ENCODE results near the gene KCNIP4.
"Not testable (repeated sequence)": the region's sequence is repeated elsewhere in the genome, so short reads cannot be mapped to it uniquely, and the experiment has no call there.

Gene KCNIP4

DNA sequence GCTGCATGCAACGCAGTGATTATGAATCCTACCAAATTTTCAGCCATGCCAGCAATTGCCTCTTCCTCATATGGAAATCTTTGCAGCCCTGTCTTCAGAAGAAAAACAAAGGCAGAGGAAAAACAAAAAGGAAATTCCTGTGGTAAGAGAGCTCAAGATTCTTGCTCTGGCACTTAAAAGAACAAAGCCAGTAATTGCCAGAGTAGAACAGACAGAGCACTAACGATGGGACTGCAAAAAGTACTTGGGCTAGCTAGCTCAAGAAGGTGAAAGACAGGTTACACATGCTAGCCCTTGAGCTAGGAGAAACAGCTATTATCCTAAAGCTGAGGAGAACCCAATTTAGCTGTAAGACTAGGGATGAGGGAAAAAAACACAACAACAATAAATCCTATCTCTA lies 582.3 kb downstream of the KCNIP4 start:
- no peak for DNase-seq (ENCODE audit: low spot score)

DNA sequence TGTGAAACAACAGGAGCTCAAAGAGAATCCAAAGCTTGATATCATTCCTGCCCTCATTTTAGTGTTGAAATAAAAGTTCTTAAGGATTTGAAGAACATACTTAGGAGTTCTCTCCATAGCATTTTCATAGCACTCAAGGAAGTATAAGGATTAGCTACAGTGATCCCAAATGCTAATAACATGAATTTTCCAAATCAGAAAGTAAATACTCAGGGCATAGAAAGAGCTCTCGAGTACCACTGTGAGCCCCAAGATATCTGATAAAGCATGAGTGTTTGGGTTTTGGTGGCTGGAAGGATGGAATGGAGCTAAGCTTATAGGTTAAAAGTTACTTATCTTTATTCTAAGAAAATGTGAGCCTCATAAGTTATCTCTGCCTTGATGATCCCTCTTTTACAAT lies 584.9 kb downstream of the KCNIP4 start:
- DNase-seq (ENCODE audit: low spot score): no peak

DNA sequence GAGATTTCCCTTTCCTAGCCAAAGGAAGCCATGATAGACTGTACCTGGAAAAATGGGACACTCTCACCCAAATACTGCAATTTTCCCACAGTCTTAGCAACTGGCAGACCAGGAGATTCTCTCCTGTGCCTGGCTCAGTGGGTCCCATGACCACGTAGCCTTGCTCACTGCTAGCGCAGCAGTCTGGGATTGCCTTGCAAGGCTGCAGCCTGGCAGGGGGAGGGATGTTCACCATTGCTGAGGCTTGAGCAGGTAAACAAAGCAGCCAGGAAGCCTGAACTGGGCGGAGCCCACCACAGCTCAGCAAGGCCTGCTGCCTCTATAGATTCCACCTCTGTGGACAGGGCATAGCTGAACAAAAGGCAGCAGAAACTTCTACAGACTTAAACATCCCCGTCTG lies 596.2 kb downstream of the KCNIP4 start:
- DNase-seq (ENCODE audit: low spot score): not testable (repeated sequence)

DNA sequence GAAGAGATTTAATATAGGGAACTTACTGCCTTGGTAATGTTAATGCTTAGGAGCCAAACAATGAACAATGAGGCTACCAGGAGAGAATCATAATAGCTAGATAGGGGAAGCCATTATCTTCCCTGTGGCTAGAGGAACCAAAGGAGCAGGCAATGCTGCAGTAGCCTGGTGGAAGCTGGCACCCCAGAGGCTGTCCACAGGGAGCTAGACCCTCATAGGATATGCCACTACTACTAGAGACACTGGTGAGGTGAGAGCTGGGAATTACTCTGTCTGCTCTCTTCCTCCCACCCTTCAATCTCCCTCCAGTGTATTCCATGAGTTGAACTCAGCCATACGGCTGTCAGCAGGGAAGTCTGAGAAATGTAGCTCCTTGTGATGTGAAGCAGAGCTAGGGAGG lies 601.4 kb downstream of the KCNIP4 start:
- no peak for DNase-seq (ENCODE audit: low spot score)

DNA sequence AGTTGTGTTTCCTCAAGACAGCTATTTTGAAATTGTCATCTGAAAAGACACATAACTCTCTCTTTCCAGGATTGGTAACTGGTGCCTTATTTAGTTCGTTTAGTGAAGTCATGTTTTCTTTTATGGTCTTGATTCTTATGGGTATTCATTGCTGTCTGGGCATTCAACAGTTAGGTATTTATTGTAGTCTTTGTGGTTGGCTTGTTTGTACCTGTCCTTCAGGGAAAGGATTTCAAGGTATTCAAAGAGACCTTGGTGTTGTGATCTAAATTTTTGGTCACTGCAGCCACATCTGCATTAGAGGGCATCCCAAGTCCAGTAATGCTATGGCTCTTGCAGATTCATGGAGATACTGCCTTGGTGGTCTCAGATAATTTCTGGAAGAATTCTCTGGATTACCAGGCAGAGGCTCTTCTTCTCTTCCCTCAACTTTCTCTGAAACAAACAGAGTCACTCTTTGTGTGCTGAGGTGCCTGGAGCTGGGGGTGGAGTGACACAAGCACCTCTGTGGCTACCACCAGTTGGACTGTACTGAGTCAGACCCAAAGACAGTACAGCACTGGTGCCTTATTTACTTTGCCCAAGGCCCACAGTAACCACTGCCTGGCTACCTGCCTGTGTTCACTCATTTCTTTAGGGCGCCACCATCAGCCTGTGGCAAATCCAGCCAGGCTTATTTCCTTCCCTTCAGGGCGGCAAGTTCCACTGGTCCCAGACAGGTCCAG lies 620.4 kb downstream of the KCNIP4 start:
- no peak for DNase-seq (ENCODE audit: low spot score)

DNA sequence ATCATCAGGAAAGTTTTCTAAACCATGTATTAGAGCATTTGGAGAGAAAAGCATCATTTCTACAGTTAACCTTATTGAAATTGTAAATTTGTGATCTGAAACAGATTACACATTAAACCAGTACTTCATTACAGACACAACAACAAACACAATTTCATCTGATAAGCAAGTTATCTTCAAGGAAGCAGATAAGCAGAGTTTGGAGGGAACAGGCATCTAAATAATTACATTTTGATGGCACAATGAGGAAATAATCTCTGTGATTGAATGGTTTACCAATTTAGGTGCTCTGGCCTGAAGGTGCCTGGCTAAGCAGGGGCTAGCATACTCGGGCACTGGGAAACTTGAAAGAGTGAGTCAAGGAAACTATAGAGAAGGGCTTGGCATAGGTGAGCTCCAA lies 628.5 kb downstream of the KCNIP4 start:
- no peak for DNase-seq (ENCODE audit: low spot score)

DNA sequence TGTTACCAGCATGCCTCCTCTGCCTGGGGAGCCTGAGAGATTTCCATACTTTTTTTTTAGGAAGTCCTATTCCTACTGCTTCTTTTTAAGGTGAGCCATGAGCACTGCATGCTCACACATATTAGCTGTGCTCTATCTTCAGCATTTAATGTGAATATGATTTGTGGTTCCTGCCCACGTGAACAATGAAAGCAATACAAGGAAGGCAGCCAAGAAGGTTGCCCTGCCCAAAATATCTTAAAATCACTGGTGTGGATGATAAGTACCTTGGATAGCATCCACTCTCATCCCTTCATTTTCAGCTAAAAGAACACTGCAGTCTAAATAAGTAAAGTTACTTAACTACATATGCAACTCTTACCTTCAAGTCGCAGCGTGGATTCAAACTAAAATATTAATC lies 640.9 kb downstream of the KCNIP4 start:
- DNase-seq (ENCODE audit: low spot score): no peak

DNA sequence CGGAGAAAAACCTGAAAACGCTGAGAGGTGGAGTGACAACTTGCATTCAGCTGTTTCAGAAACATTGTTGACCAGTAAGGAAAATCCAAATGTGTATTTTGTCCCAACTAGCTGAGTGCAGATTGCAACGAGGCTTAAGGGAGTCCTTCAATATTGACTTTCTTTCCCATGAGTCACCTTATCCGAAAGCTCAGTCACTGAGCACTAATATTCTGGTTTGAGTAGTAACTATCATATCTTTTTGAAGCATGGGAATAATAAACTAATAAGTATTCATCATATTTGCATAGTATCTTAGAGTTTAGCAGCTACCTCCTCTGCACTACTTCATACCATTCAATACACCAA lies 644.1 kb downstream of the KCNIP4 start:
- no peak for DNase-seq (ENCODE audit: low spot score)

DNA sequence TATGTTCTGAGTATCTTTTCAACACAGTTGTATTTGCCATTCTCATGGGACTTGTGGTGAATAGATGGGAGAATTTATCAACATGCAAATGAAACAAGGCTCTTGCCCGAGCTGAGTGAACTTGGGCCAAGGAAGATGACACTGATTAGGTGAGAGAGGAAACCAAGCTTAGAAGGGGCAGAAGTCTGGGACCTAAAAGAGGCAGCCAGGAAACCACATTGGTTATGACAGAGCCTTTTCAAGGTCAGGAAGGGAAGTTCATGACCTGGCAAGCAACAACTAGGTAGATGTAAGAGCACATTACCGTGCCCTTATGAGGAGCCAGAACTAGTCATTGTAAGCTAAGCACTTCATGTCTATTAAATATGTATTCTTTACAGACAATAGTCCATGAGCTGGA lies 658.0 kb downstream of the KCNIP4 start:
- no peak for DNase-seq (ENCODE audit: low spot score)

DNA sequence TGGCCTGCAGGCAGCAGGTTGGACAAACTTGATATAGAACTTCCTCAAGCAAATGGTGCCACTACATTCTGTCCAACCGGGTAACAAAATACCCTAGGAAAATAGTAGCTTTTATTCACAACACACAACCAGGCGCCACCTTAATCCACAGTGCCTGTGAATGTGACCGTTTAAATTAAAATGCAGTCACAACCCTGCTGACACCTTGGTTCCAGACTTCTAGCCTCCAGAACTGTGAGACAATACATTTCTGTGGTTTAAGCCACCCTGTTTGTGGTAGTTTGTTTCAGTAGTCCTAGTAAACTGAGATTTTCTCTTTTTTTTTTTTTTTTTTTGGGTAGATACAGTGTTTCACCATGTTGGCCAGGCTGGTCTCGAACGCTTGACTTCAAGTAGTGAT lies 672.5 kb downstream of the KCNIP4 start:
- no peak for DNase-seq (ENCODE audit: low spot score)

DNA sequence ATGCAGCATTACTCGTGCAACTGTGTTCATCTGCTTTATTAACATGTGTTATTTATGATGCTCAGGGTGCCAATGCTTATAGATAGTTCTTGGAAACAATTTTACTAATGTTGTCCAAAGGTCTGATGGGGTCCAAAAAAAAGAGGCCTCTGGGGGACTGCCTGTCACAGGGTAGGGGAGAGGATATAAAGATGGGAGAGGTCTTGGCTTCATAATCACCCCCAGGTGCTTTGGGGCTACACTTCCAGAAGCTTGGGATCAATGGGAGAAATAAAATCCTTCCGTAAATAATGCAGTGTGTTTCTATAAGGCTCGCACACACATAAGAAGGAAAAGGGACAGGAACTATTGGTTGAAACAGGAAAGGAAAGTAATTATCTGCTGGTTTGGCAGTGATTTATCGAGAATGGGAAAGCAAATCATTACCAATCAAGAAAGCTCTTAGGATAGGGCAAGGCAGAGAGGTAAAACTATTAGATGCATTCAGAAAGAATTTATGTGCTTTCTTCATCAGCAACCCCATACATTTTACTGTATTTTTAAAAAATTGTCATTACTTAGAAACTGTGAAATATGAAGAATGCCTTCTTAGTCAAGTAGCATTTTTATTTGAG lies 677.0 kb downstream of the KCNIP4 start:
- no peak for DNase-seq (ENCODE audit: low spot score)

DNA sequence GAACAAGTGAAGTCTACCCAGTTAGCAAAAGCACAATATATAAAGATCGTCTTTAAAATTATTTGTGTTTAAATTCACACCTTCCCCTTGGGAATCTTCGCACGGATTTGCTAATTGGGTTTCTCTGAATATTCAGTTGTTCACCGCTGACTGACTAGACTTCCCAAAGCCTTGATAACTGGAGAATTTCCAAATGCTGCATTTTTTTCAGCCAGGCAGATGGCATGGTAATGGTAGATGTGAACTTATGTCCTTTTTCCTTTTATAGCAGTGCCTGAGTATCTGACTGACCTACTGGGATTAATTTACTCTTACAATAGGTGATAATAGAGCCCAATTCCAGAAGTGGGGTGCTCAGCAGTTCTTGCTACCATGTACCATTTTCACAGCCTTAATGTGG lies 700.2 kb downstream of the KCNIP4 start:
- no peak for DNase-seq (ENCODE audit: low spot score)

DNA sequence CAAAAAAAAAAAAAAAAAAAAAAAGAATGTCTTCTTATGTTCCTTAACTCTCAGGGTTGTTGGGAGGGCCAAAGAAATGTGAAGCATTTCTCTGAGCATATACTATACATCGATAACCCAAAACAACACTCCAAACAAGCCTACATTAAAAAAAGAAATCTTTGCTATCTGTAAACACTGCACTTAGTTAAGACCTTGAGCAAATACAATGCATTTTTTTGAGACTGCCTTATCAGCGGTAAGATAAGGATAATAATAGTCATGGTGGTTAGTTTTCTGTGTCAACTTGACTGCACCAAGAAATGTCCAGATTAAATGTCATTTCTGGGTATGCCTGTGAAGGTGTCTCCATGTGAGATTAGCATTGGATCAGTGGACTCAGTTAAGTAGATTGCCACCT lies 706.4 kb downstream of the KCNIP4 start:
- no peak for DNase-seq (ENCODE audit: low spot score)

DNA sequence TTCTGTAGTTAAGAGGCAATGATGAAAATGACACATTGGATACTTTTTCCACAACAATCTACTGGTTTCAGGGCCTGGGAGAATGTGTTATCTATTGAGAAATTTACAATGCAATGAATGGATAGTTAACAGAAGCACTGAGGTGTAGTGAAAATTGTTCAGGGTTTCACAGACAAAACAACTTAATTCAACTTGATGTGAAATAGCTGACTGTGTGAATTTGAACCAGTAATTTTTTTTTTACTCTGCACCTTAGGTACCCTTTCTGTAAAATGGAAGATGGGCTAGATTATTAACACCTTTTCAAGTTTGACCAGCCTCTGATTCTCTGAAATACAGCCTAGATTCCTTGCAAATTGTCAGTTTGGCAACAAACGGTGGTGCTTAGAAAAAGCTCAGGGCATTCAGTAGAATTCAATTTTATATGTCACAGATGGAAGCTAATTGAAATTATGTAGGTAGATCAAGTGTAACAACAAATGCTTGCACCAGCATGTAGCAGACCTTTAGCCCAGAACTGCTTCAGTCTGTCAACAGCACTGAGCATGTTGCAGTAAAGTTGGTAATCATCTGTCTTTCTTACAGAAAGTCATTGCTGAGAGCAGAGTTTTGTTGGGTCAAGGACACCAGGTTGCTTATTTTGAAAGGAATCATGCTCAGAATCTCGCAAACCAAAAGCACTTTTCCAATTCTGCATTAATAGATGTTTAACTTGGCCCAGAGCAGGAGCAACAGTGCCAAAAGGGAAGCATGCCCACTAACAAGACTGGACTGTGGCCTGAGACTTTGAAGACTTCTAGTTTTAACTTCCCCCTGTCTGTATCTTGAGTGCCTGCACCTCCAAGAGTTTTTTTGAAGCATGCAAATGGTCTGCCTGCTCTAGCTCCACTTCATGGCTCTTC lies 721.7 kb downstream of the KCNIP4 start:
- no peak for DNase-seq (ENCODE audit: low spot score)

DNA sequence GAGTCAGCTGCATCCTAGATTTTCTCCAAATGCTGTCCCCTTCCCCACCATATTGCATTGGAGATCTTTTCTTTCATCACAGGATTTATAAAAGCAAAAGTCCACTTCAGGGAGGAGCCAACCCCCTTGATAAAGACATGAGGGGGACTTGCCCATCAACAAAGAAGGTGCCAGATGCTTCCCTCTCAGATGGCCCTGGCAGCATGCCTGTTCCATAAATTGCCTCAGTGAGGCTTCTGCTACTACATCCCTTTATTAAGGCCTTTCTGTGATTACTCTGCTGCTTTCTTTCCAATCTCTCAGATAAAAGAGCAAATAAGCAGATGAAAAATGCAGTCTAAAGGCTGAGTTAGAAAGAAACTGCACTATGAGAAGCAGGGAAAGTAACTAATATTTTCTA lies 736.7 kb downstream of the KCNIP4 start:
- DNase-seq (ENCODE audit: low spot score): no peak

DNA sequence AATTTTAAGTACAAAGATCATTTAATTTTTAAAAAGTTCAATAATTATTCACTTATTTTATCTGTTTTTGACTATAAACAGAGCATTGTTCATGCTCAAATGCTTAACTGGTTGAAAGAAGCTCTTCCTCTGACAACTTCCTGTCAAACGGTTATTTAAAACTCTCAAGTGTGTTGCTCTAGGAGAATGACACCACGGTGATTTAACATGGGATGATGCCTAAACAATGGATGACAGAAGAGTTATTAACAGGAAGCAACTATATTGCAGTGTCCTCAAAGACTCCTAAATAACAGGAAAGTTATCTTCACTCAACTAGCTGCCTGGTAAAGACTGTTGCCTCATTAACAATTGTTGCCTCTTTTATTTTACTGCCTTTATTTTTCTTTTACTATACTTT lies 738.7 kb downstream of the KCNIP4 start:
- DNase-seq (ENCODE audit: low spot score): no peak

DNA sequence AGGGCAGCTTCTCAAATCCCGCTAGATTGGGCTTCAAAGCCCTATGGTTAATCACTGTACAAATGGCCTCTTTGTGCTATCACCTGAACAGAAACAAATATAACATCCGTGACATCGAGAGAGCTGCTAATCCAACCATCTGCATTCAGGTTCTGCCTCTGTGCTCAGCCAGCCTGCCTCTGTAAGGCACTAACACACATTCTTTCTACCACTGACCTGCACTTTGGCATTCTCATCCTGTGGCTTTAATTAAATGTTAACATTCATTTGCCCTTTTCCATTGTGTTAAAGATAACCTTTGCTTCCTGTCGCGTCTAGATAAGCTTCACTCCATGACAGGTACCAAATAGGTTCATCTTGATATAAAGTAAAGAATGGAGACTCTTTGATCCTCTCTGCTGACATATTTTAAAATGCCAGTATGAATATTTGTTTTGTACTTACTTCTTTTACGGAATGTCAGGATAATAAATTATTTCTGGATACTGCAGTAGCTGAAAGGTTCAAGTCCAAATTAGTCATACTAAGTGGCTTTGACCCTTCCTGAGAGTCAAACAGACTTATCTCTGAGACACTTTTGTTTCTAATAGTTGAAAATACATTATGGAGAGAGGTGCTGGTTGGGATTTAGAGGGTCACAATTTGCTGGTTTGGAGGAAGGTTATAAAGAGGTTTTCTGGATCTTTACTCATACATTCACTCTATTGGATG lies 742.6 kb downstream of the KCNIP4 start:
- no peak for DNase-seq (ENCODE audit: low spot score)

DNA sequence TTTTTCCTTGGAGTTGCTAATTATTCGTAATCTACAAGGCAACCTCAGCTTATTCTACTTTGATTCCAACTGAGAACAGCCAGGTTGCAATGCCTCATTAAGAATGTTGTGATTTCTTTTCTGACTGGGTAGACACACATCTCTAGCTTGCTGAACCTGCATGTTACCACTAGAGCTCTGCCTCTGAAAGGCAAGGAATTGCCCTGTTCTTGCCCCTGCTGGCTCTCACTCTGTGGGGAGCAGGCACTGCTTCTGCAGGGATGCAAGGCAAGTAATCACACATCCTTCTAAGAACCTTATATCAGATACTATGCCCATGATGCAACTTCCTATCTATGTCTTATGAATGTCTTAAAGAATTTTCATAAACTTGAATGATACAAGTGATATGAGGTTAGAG lies 745.2 kb downstream of the KCNIP4 start:
- no peak for DNase-seq (ENCODE audit: low spot score)

DNA sequence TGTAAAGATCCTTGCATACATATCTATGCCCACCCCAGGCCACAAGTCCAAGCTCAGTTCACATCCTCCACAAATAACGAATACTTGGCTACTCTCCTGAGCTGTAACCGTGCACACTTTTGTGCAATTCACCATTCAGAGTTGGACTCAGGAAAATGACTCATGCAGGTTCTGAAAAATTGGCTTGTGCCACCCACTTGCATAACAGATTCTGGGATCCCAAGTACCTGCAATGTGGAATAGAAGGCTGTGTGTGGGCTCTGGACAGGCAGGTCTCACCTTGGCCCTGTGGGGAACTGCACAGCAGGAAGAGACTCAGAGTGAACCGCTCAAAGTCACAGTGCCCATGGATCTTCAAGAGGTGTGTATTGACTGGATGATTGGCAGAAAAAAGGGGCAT lies 745.6 kb downstream of the KCNIP4 start:
- DNase-seq (ENCODE audit: low spot score): no peak

DNA sequence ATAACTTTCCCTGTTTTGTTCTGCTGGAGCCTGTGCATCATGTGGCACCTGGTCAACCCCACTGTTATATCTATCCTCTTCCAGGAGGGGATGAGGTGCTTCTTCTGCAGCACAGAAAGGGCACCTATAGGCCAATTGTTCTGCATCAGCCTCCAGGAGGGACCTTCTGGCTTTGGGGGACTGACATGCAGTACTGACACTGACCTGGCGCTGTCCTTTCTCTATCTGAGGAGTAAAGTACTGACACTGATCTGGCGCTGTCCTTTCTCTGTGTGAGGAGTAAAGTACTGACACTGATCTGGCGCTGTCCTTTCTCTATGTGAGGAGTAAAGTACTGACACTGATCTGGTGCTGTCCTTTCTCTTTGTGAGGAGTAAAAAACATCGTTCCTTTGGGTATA lies 749.9 kb downstream of the KCNIP4 start:
- DNase-seq (ENCODE audit: low spot score): no peak

DNA sequence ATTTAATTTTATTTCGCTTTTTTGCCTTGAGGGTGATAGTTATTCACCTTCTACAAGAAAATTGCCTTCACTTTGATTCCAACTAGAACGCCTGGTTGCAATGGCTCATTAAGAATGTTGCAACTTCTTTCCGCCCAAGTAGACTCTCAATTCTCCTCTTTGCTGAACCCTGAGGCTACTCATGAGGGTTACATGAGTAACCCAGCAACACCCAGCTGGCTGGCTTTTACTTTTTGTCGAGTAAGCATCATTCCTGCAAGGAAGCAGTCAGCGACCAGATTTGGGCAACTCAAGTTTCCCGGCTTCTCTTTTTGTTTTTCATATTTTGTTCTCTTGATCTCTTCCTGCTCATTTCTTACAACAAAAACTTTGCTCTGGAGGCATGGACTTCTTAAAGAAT lies 752.9 kb downstream of the KCNIP4 start:
- DNase-seq (ENCODE audit: low spot score): no peak

DNA sequence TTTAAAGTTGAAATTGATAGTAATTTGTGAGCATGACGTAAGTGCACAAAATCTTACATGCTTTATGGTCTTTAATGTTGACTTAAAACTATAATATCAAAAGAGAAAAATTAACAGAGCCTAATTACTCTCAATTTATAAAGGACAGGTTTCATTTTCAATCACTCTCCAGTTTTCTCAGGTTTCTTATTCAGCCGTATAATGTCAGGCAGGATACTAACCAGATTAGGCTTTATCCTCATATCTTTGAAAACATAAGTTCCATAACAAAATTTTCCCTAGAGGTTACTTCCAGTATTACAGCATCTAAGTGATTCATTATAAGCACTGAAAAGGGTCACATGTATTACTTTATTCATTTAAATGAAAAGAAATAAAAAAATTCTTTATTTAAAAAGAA lies 756.2 kb downstream of the KCNIP4 start:
- DNase-seq (ENCODE audit: low spot score): no peak

DNA sequence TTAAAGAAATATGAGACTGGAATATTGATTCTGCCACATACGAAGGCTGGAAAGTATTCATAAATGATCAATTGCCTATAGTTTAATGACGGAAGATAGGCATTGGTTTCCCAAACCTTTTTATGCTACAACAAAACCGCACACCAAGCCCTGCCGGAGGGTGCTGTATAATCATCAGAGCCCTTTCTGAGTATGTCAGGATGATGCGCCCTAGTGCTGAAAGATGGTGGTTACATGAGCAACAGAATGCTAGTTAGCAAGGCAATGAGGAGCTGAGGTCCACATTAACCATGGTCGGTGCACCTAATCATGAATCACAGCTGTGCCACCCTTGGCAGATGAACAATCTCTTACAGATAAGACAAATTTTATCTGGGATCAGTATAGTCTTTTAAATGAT lies 757.3 kb downstream of the KCNIP4 start:
- no peak for DNase-seq (ENCODE audit: low spot score)
